Spleen (tissue), 7 donors: ENCODE measurements around the gene TREH.

Source experiments
- CTCF ChIP-seq, 11 experiments: fragments of 200-600 bp in 7 of 11; fragments of 450-650 bp in 4 of 11; sonication (generic) in 4 of 11; IDR thresholded peaks in 8 of 11; conservative IDR thresholded peaks in 3 of 11; 1 replicate in 7 of 11; 2 replicates in 4 of 11; pipeline versions ENCODE4 v1.4.0 to v1.8.0; 2016 to 2021; ENCODE audit warnings: antibody characterized with exemption in 11 of 11, inconsistent platforms in 4 of 11, mild to moderate bottlenecking in 1 of 11
- POLR2AphosphoS5 ChIP-seq, 3 donors: sonication (generic); formaldehyde crosslinking; IDR thresholded peaks; one replicate each; pipeline ENCODE4 v1.5.1; 2017; ENCODE audit warnings: antibody characterized with exemption in 3 of 3
- donor health status: DM: no; HTN: no; CAD: no; lungs with moderate emphysema.
- donor health status: DM: no; HTN: no; CAD: no.
- donor health status: DM: no; HTN: no; CAD: no.

- TF ChIP-seq POLR2AphosphoS5 (IDR thresholded peaks at IDR 0.05) (no peak), CTCF (IDR thresholded peaks at IDR 0.05 in 8 of 11, conservative IDR thresholded peaks at IDR 0.05 in 3 of 11) (no peak)
Measured at GRCh38 chr11:118623269-118623655, 56.2 kb downstream of the TREH start.
